Measurements from ENCODE around the gene AVPR1A.

GRCh38 chr12:63164911-63165310 lies 13.9 kb upstream of the AVPR1A start:
- TF ChIP-seq CTCF (conservative IDR thresholded peaks at IDR 0.05; ENCODE audit: low read length) = no peak
- TF ChIP-seq EZH2phosphoT487 (IDR thresholded peaks at IDR 0.05; ENCODE audit: borderline replicate concordance, low read depth, low read length) = no peak

Measured in OCI-LY7 (cell line).